ENCODE data around the gene NUP153. TPM values are rescaled to one million over a fixed set of nuclear protein-coding genes. Genes with fewer than 3 reads are reported as not detected.

The NUP153 gene
- total RNA-seq, 1 donor from 2014 or later = 30.7 TPM

GRCh38 chr6:17640477-17640917, 66.2 kb downstream of the NUP153 start:
- no peak overlapping the region for H3K4me3 ChIP-seq (ENCODE audit: low read depth, low read length)
- TF ChIP-seq, protein P1, sequence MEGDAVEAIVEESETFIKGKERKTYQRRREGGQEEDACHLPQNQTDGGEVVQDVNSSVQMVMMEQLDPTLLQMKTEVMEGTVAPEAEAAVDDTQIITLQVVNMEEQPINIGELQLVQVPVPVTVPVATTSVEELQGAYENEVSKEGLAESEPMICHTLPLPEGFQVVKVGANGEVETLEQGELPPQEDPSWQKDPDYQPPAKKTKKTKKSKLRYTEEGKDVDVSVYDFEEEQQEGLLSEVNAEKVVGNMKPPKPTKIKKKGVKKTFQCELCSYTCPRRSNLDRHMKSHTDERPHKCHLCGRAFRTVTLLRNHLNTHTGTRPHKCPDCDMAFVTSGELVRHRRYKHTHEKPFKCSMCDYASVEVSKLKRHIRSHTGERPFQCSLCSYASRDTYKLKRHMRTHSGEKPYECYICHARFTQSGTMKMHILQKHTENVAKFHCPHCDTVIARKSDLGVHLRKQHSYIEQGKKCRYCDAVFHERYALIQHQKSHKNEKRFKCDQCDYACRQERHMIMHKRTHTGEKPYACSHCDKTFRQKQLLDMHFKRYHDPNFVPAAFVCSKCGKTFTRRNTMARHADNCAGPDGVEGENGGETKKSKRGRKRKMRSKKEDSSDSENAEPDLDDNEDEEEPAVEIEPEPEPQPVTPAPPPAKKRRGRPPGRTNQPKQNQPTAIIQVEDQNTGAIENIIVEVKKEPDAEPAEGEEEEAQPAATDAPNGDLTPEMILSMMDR (conservative IDR thresholded peaks at IDR 0.05; ENCODE audit: low read depth, low read length) = no peak
- DNase-seq (ENCODE audit: low read depth) = no peak

DNA sequence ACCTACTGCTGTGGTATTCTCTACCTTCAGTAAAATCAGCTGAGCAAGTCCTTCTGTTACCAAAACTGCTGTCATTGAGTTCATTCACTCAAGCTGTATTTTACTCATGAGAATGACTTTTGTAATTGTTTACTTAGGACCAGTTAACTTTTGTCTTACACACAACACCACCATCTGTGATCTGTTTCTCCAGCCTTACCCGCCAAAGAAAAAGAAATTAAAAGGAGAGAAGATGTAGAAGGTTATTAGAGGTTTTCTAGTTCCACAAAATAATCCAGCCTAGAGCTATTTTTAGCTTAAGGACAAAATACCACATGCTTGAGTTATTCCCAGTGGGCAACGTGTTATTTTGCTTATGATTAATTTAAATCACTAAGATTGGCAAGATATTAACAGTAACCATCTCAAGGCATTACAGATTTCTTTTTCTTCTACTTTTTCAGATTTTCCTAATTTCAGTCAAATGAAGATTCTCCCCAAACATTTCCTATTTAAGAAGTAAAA, 68.5 kb downstream of the NUP153 start:
- TF ChIP-seq, protein P1 (conservative IDR thresholded peaks at IDR 0.05; ENCODE audit: low read depth, low read length) = no peak
- H3K4me3 ChIP-seq (ENCODE audit: low read depth, low read length) = no peak overlapping the region
- no peak for DNase-seq (ENCODE audit: low read depth)

DNA sequence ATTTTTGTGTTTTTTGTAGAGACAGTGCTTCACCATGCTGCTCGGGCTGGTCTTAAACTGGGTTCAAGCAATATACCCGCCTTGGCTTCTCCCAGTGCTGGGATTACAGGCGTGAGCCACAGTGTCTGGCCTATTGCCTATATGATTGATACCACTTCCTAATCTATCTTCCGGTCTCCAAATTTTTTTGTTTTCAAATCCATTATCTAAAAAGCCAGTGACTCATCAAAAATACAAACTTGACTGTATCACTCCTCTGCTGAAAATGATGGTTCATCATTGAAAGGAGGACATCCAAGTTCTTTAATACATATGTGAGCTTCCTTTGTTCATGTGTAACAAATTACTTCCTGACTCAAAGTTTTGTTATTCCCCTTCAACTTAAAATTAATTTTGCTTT, 71.2 kb downstream of the NUP153 start:
- no peak for DNase-seq (ENCODE audit: low read depth)
- TF ChIP-seq, protein P1 (conservative IDR thresholded peaks at IDR 0.05; ENCODE audit: low read depth, low read length) = no peak
- no peak overlapping the region for H3K4me3 ChIP-seq (ENCODE audit: low read depth, low read length)

DNA sequence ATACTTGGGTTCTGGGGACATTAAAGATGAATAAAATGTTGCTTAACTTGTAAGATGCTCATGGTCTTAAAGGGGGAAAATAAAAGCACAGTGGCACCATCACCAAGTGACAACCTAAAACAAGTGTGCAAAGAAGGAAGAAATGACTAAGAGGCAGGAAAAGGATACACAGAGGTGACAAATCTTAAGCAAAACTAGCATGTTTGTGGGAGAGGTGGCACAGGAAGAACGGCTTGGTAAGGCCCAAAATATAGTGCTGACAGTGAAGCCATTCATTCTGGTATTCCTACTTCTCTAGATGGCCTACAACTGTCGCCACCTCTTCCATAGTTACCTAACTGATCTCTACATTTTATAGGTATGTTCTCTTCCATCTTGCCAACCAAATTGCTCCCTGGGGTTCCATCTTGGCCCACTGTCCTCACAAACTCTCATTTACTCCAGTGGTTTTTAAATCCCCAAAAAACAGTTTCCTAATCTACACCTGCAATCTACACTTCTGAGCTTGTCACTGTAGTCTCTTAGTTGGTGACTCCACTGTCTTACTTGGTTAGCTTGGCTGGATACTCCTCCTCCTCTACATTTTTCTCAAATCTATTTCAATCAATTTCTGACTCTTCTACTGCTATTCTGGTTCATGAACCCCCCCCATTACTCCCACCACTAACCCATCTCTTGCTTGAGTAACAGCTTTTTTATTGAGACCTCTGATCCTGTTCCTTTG, 73.1 kb downstream of the NUP153 start:
- no peak overlapping the region for H3K4me3 ChIP-seq (ENCODE audit: low read depth, low read length)
- TF ChIP-seq, protein P1 (conservative IDR thresholded peaks at IDR 0.05; ENCODE audit: low read depth, low read length) = no peak
- no peak for DNase-seq (ENCODE audit: low read depth)

DNA sequence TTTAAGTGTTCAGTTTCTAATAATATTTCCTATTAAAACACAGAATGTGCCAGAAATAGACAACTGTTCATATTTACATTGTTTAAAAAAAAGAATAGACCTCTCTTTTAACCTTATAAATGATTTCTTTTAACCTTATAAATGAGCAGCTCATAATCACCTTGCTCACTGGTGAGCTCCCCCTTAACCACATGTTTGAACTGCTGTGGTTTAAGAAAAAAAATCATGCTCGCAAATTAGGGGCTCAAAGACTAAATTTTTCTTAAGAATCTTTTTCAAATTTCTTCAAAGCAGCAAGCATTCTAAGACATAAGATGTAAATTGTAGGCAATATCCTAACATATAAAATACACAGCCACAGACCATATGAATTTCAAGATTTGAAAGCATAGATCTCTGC, 73.8 kb downstream of the NUP153 start:
- TF ChIP-seq, protein P1 (conservative IDR thresholded peaks at IDR 0.05; ENCODE audit: low read depth, low read length) = no peak
- no peak for DNase-seq (ENCODE audit: low read depth)
- H3K4me3 ChIP-seq (ENCODE audit: low read depth, low read length) = no peak overlapping the region

GRCh38 chr6:17630511-17631073, 76.1 kb downstream of the NUP153 start:
- H3K4me3 ChIP-seq (ENCODE audit: low read depth, low read length) = no peak overlapping the region
- no peak for DNase-seq (ENCODE audit: low read depth)
- TF ChIP-seq, protein P1 (conservative IDR thresholded peaks at IDR 0.05; ENCODE audit: low read depth, low read length) = no peak
